H1 (cell line): ENCODE measurements around the gene ZBTB38. TPM values are rescaled to one million over a fixed set of nuclear protein-coding genes. Genes with fewer than 3 reads are reported as not detected.

Experiments used
- NRF1 ChIP-seq: IDR thresholded peaks from 2 replicates; pipeline ENCODE4 v1.6.1; 2011; ENCODE audit warnings: mild to moderate bottlenecking, low read depth, low read length, improper control_type of control experiment
- polyA plus RNA-seq, 7 experiments: library from polyadenylated mRNA; depleted of rRNA in 3 of 7; stranded (reverse) in 5 of 7; unstranded in 2 of 7; fragments of >200 nt in 5 of 7; fragments of 200-250 nt in 2 of 7; gene quantifications; 1 replicate in 5 of 7; 2 replicates in 1 of 7; 4 replicates in 1 of 7; pipeline versions ENCODE4 v1.2.1 to v1.2.3, GENCODE V29; 2011 to 2013; ENCODE audit warnings: missing spikeins in 2 of 7, mixed read lengths in 2 of 7
- total RNA-seq: library from RNA; stranded (reverse); fragmentation: NEBNext Ultra II Directional; extraction: Animal tissue kit (Norgen Biotek cat#: 25700); gene quantifications from 2 replicates; pipeline ENCODE4 v1.2.1, GENCODE V29; 2021

Gene ZBTB38
- total and polyA plus RNA-seq, 2 of the 8 experiments (the other 6 are each of a cell fraction or from before 2014, with no cell fraction given): 4.4 to 10.5 TPM

GRCh38 chr3:141392897-141393734 is 24.8 kb downstream of the ZBTB38 start (continued):
- no peak for TF ChIP-seq NRF1
